ELF-1 (cell line): ENCODE measurements around the gene CMIP.
A peak's percentile ranks its signal among the peaks of the same experiment; 100 is the strongest.
"Not testable (repeated sequence)": the region's sequence is repeated elsewhere in the genome, so short reads cannot be mapped to it uniquely, and the experiment has no call there.

ENCODE experiments used
- DNase-seq: peaks from one replicate; pipeline ENCODE4 v3.0.0-alpha.2; 2016; ENCODE audit warnings: low read depth, low spot score

Gene CMIP

GRCh38 chr16:81737885-81738536, 293.4 kb downstream of the CMIP start:
- peak; percentile 92 for DNase-seq

DNA sequence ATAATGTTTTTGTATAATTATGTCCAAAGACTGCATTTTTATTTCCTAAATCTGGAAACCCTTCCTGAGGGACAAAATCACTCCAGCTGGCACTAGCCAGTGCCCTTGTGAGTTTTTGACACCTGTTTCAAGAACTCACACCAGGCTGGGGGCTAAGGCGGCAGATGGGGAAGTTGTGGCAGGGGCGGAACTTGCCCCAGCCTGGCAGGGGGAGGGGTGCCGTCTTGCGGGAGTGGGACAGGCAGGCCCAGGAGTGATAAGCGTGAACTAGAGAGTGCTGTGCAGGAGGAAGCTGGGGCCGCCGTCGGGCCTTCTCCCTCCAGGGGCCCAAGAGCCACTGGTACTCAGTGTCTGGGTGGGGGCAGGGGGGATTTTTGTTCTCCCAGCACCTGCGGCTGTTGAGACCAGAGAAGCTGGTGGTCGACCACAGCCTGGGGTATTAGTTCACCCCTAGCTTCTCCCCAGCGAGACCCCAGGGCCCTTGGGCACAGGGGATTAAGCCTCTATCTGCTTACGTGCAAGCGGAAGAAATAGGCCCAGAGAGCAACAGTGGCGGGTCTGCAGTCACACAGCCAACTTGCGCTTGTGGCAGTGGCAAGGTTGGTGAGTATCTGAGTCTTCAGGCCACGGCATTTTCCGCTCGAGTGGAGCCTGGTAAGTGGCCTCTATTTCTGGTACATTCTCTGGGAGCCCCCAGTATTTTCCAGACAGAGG, 294.3 kb downstream of the CMIP start:
- no peak for DNase-seq

DNA sequence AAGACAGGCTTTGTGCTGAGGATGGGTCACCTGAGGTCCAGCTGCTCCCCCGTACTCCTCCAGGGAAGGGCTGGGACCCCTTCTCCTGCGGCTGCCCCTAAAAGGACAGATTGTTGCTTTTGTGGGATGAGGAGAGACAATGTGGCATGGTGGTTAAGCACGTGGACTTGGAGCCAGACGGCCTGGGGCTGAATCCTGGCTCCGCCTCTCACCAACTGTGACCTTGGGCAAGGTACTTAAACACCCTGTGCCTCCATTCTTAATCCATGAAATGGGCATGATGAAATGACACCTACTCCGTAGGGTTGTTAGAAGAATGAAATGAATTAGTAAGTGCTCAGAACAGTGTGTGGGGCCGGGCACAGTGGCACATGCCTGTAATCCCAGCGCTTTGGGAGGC, 294.9 kb downstream of the CMIP start:
- DNase-seq = no peak

DNA sequence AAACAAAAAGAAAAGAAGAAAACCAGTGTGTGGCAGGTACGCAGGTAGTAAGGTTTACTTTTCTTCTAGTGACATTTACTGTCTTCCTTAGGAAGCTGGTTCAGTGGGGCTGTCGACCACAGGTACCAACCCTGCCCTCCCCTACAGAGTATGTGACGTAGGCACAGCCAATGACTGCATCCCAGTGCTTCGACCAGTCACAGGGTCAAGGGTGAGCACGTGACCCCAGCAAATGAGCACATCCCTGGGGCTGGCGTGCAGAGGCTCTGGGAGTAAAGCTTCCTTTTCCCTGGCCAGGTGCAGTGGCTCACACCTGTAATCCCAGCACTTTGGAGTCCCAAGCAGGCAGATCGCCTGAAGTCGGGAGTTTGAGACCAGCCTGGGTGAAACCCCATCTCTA, 295.6 kb downstream of the CMIP start:
- DNase-seq = no peak

GRCh38 chr16:81741430-81741770, 296.8 kb downstream of the CMIP start:
- DNase-seq = not testable (repeated sequence)

- no peak for DNase-seq
These were observed 299.8 kb downstream of the CMIP start for GRCh38 chr16:81744385-81744784.

DNA sequence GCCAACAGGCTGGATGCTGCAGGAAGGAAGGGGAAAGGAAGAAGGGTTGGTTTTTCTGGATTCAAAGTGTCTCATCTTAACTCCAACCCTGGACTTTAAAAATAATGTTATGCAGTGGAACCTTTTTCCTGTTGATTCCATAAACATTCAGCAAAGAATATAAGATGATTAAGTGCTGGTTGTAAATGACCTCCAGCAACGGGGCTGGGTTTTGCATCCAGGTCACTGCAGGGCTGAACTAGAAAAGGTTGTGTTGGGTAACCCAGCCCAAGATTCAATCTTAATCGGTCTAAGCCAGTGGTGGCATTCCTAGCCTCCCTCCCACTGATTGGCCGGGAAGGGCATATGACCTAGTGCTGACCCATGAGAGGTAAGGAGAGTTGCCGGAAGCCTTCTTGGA, 300.3 kb downstream of the CMIP start:
- no peak for DNase-seq

GRCh38 chr16:81745704-81746558, 301.3 kb downstream of the CMIP start:
- DNase-seq = peak; percentile 61

- no peak for DNase-seq
These were observed 302.0 kb downstream of the CMIP start for GRCh38 chr16:81746566-81746965.

DNA sequence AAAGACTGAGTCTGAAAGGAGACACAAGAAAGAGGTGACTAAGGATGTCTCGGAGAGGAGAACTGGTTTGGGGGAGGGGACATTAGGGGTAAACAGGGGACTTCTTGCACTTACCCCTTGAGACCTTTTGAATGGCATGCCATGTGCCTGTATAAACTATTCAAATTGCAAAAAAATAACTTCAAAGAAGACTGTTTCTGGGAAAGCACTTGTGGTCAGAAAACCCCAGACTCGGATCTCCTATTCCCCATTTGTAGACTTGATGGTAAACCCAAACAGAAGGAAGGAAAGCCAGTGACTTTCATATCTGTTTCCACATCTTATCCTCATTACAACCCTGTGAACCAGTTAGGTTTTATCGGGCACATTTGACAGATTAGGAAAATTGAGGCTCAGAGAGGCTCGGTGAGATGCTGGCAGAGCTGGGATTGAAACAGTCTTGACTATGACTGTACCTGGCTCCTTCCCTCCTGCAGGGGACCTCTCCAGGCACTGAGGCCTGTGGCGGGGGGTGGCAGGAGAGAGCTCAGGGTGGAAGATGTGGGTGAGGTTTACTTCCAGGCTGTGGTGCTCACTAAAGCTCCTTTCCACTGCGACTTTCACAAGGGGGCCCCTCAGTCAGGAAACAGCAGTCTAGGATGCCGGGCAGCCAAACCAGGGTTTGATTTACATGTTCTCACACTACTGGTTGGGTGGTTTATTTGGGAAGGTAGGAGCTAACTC, 304.0 kb downstream of the CMIP start:
- DNase-seq = no peak

DNA sequence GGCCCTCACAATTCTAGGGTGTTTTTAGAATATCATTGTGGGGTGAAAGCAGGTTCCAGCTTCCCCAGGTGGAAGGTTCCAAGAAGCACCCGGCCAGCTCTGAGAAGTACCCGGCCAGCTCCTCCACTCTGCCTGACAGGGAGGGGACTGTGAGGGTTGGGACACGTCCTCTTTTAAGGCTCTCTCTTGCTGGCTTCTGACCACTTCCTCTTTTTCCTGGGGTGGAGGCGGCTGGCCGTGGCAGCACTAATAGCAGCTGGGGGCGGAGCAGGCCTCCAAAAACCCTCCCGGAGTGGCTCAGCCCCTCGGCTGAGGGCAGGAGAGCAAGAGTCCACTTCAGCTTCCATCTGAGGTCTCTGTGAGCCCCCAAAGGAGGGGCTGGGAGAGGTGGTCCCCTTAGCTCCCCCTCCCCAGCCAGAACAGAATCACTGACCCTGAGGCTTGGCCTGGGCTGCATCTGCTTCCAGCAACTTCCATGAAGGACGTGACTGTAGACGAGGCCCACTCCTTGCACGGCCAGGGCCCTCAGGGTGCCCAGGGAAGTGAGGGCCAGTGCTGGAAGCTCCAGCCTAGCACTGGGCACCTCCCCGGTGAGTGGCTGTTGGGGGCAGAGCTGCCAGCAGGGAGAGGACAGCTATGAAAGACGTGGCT, 307.7 kb downstream of the CMIP start:
- DNase-seq = no peak

DNA sequence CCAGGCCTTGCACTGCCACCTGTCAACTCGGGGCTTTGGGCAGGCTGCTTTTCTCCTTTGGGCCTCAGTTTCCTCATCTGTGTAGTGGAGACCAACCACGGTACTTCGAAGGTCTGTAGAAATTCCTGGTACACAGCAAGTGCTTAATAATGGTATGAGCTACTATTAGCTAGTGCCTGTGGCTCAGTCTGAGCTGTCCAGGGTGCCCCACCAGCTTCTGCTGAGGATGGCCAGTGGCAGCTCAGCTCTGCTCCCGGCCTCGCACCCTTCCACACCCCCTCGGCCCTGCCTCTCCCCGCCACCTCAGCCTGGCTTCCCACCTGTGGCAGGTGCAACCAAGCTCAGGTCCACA, 308.2 kb downstream of the CMIP start:
- DNase-seq = no peak

DNA sequence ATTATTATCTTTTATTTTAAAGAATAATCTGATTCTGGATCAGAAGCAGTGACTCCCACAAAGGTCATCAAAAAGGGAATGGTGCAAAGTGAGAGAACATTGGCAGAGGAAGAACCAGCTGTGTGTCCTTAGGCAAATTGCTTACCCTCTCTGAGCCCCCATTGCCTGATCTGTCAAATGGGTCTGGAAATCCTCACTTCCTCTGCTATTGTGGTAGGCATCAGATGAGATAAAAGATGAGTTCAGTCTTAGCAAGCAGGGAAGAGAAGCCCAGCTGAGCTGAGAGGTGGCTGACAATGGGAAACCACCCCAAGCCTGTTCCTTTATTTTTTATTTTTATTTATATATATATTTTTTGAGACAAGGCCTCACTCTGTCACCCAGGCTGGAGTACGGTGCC, 310.2 kb downstream of the CMIP start:
- no peak for DNase-seq

DNA sequence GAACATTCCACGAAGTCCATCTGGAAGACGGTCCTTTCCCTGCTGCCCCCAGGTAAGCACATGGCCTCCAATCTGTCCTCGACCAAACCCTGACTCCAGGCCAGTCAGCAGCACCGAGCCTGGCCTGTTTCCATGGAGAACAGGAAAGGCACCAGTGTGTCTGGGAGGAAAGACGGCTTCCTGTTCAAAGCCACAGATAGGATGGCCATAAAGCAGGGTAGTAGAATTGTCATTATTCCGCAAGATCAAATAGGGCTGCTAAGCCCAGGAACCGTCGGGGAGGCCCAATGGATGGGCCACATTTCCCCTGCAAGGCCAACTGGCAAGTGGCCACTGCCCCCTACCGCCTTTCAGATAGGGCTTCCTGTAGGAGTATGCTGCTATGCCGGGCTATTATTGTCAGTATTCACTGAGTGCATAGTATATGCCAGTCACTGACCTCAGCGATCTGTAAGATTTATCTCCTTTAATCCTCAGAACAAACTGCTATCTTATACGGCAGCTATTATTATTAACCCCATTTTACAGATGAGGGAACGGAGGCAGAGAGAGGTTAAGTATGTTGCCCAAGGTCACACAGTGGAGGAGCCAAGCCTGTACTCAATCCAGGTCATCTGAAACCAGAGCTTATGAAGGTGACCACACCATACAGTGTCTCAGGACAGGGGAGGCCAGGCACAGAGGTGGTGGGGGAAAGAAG, 311.5 kb downstream of the CMIP start:
- peak; percentile 30 for DNase-seq

- no peak for DNase-seq
These were observed 312.2 kb downstream of the CMIP start for GRCh38 chr16:81756615-81757356.

DNA sequence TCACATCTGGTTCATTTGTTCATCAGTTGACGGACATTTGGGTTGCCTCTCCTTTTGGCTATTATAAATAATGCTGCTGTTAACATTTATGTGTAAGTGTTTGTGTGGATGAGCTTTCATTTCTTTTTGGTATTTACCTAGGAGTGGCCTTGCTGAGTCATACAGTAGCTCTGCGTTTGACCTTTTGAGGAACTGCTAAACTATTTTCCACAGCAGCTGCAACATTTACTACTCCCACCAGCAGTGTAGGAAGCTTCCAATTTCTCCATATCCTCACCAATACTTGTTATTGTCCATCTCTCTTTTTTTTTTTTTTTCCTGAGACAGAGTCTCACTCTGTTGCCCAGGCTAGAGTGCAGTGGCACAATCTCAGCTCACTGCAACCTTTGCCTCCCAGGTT, 313.8 kb downstream of the CMIP start:
- no peak for DNase-seq
